SH-SY5Y (cell line): ENCODE measurements around the gene ANAPC4.

ENCODE experiments used
- GATA2 ChIP-seq: IDR thresholded peaks from 2 replicates; pipeline ENCODE4 v1.6.1; 2011; ENCODE audit warnings: mild to moderate bottlenecking, low read depth, low read length
- GATA3 ChIP-seq: IDR thresholded peaks from 2 replicates; pipeline ENCODE4 v1.6.1; 2011; ENCODE audit warnings: low read depth, mild to moderate bottlenecking, low read length, moderate library complexity

ANAPC4 gene

GRCh38 chr4:25361253-25361652 is 15.8 kb upstream of the ANAPC4 start:
- TF ChIP-seq GATA2 (no peak), GATA3 (no peak)

GRCh38 chr4:25367004-25367621 is 9.9 kb upstream of the ANAPC4 start:
- TF ChIP-seq GATA2 (no peak), GATA3 (no peak)

GRCh38 chr4:25367877-25368276 is 9.2 kb upstream of the ANAPC4 start:
- TF ChIP-seq GATA2: no peak
- TF ChIP-seq GATA3: no peak

- TF ChIP-seq GATA3 (no peak), GATA2 (no peak)
Measured at GRCh38 chr4:25368315-25368714, 8.7 kb upstream of the ANAPC4 start.

- TF ChIP-seq GATA3 (no peak), GATA2 (no peak)
Measured at GRCh38 chr4:25370242-25370641, 6.8 kb upstream of the ANAPC4 start.

GRCh38 chr4:25377572-25378436 is 741 bp downstream of the ANAPC4 start:
- TF ChIP-seq GATA3: no peak
- no peak for TF ChIP-seq GATA2

GRCh38 chr4:25378437-25378743 is 1.3 kb downstream of the ANAPC4 start:
- TF ChIP-seq GATA3 (no peak), GATA2 (no peak)

GRCh38 chr4:25379591-25379990 is 2.5 kb downstream of the ANAPC4 start:
- TF ChIP-seq GATA2 (no peak), GATA3 (no peak)

- no peak for TF ChIP-seq GATA2
- TF ChIP-seq GATA3: no peak
Measured at GRCh38 chr4:25383647-25384046, 6.6 kb downstream of the ANAPC4 start.

- TF ChIP-seq GATA3: no peak
Measured at GRCh38 chr4:25386926-25387325, 9.9 kb downstream of the ANAPC4 start.

GRCh38 chr4:25397305-25397704 is 20.2 kb downstream of the ANAPC4 start:
- no peak for TF ChIP-seq GATA2
- TF ChIP-seq GATA3: no peak

GRCh38 chr4:25399510-25399909 is 22.4 kb downstream of the ANAPC4 start:
- TF ChIP-seq GATA2 (no peak), GATA3 (no peak)

GRCh38 chr4:25401066-25401465 is 24.0 kb downstream of the ANAPC4 start:
- TF ChIP-seq GATA3 (no peak), GATA2 (no peak)

GRCh38 chr4:25402521-25402920 is 25.5 kb downstream of the ANAPC4 start:
- TF ChIP-seq GATA3: no peak
- TF ChIP-seq GATA2: no peak

GRCh38 chr4:25403699-25404098 is 26.6 kb downstream of the ANAPC4 start:
- TF ChIP-seq GATA2: no peak
- TF ChIP-seq GATA3: no peak

- TF ChIP-seq GATA3 (no peak), GATA2 (no peak)
Measured at GRCh38 chr4:25405453-25405852, 28.4 kb downstream of the ANAPC4 start.
